Left hindlimb (tissue), 1 donor: ENCODE results near the gene CHIT1.
"Not testable (repeated sequence)": the region's sequence is repeated elsewhere in the genome, so short reads cannot be mapped to it uniquely, and the experiment has no call there.

Experiments used
- DNase-seq: peaks from one replicate; pipeline ENCODE4 v3.0.0-alpha.2; 2018

The CHIT1 gene

GRCh38 chr1:203265541-203265940 lies 36.1 kb upstream of the CHIT1 start:
- no peak for DNase-seq

GRCh38 chr1:203264052-203264501 lies 34.6 kb upstream of the CHIT1 start:
- no peak for DNase-seq

GRCh38 chr1:203263496-203263895 lies 34.0 kb upstream of the CHIT1 start:
- no peak for DNase-seq

GRCh38 chr1:203256636-203257035 lies 27.2 kb upstream of the CHIT1 start:
- DNase-seq: not testable (repeated sequence)

GRCh38 chr1:203254782-203255181 lies 25.3 kb upstream of the CHIT1 start:
- not testable (repeated sequence) for DNase-seq

GRCh38 chr1:203252678-203253077 lies 23.2 kb upstream of the CHIT1 start:
- no peak for DNase-seq

- DNase-seq: no peak
Measured at GRCh38 chr1:203251466-203251865, 22.0 kb upstream of the CHIT1 start.

- no peak for DNase-seq
Measured at GRCh38 chr1:203250911-203251310, 21.4 kb upstream of the CHIT1 start.

- no peak for DNase-seq
Measured at GRCh38 chr1:203244776-203245175, 15.3 kb upstream of the CHIT1 start.

GRCh38 chr1:203241708-203242107 lies 12.2 kb upstream of the CHIT1 start:
- not testable (repeated sequence) for DNase-seq

GRCh38 chr1:203239526-203240305 lies 10.2 kb upstream of the CHIT1 start:
- DNase-seq: no peak

- no peak for DNase-seq
Measured at GRCh38 chr1:203239081-203239480, 9.6 kb upstream of the CHIT1 start.

GRCh38 chr1:203238535-203238934 lies 9.1 kb upstream of the CHIT1 start:
- no peak for DNase-seq

- DNase-seq: not testable (repeated sequence)
Measured at GRCh38 chr1:203234901-203235300, 5.4 kb upstream of the CHIT1 start.

GRCh38 chr1:203228670-203229069 lies 803 bp downstream of the CHIT1 start:
- no peak for DNase-seq

- no peak for DNase-seq
Measured at GRCh38 chr1:203227371-203228083, 1.9 kb downstream of the CHIT1 start.

GRCh38 chr1:203225071-203225470 lies 4.4 kb downstream of the CHIT1 start:
- no peak for DNase-seq

- DNase-seq: no peak
Measured at GRCh38 chr1:203223012-203223775, 6.3 kb downstream of the CHIT1 start.

GRCh38 chr1:203219934-203220333 lies 9.5 kb downstream of the CHIT1 start:
- no peak for DNase-seq

- no peak for DNase-seq
Measured at GRCh38 chr1:203219171-203219570, 10.3 kb downstream of the CHIT1 start.

GRCh38 chr1:203217668-203218067 lies 11.8 kb downstream of the CHIT1 start:
- no peak for DNase-seq

GRCh38 chr1:203217139-203217655 lies 12.3 kb downstream of the CHIT1 start:
- DNase-seq: no peak
